Bronchial epithelial cell (primary cell): ENCODE results near the gene ALX4. TPM values are rescaled to one million over a fixed set of nuclear protein-coding genes. Genes with fewer than 3 reads are reported as not detected.

ENCODE experiments used
- DNase-seq: peaks from one replicate; pipeline ENCODE4 v3.0.0-alpha.2; 2010; ENCODE audit warnings: low read depth
- FAIRE-seq: peaks from 2 replicates; lab custom pipeline; 2011; peaks lifted over from hg19 to GRCh38; lab: Jason Lieb, UNC
- H3K27me3 ChIP-seq: 2 replicates; pipeline ENCODE4 v1.5.1; 2011; ENCODE audit warnings: low read length; ENCODE audit not compliant: control insufficient read depth, insufficient read depth
- H3K36me3 ChIP-seq: 2 replicates; pipeline ENCODE4 v1.5.1; 2011; ENCODE audit warnings: low read length; ENCODE audit not compliant: control insufficient read depth, insufficient read depth
- H3K4me3 ChIP-seq: 2 replicates; pipeline ENCODE4 v1.5.1; 2011; ENCODE audit warnings: mild to moderate bottlenecking, low read depth, low read length, control low read depth
- CTCF ChIP-seq: IDR thresholded peaks from 2 replicates; pipeline ENCODE4 v1.5.1; 2011; ENCODE audit warnings: mild to moderate bottlenecking, moderate library complexity, low read length, control low read depth, inconsistent platforms; ENCODE audit not compliant: insufficient read depth, severe bottlenecking
- total RNA-seq: library from RNA; depleted of rRNA; stranded (reverse); fragments of >200 nt; gene quantifications from 2 replicates; pipeline ENCODE4 v1.2.1, GENCODE V29; 2014

ALX4 gene
- total RNA-seq, 1 donor from 2014 or later = under 0.01 TPM

DNA sequence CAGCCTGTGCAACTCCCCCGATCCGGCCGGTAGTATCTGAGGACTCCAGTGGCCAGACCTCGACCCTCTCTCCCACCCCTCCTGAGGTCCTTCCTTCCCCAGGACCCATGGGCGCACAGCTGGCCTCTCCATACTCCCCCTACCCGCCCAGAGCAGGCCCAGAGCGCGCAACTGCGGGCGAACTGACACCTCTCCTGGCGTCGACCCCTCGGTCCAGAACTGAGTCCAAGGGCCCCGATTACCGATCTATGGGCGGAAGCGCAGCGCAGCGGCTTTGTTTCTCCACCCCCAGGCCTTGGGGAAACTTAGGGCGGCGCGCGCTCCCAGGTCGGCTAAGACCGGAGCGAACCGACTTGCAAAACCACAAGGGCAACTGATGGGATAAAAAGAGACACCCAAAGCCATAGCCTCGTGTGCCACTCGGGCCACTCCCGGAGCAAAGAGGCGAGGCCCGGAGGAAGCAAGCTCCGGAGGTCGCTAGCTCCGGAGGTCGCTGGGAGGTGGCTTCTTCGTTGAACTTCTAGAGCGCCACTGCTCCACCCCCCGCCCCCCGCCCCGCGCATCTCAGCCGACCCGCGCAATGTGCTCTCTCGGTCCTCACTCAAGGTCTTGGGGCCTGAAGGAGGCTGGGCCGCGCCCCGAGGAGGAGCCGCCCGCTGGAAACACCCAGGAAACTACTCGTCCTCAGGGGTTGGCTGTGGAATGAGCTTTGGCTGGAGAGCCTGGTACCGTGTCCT is 9.8 kb upstream of the ALX4 start:
- Histone ChIP-seq H3K4me3 (no peak overlapping the region), H3K27me3 (peaks cover 73% of the 10 kb centered on the region), H3K36me3 (no peaks in the 10 kb centered on the region)
- TF ChIP-seq CTCF = no peak
- DNase-seq (no peak), FAIRE-seq (no peak)

- no peak overlapping the region for H3K4me3 ChIP-seq
- TF ChIP-seq CTCF = no peak
- FAIRE-seq (no peak), DNase-seq (no peak)
- H3K36me3 ChIP-seq = no peaks in the 10 kb centered on the region
- H3K27me3 ChIP-seq = peaks cover 73% of the 10 kb centered on the region
Measured at GRCh38 chr11:44319170-44319551, 9.2 kb upstream of the ALX4 start.

DNA sequence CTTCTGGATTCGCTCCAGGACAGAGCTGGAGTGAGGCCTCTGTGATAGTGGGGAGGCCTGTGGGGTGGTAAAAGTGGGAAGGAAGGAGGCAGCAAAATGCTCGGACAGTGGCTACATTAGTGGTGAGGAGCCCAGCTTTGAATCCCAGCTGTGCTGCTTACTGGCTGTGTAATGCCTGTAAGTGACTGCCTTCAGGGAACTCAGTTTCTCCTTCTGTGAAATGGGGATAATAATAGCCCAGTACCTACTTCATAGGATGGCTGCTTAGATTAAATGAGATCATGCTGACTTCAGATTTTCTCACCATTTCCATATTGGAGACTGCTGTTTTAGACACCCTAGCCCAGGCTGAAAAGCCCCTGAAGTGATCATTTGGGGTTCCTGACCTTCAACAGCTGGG is 8.4 kb upstream of the ALX4 start:
- Histone ChIP-seq H3K36me3 (no peaks in the 10 kb centered on the region), H3K4me3 (no peak overlapping the region), H3K27me3 (peaks cover 75% of the 10 kb centered on the region)
- no peak for FAIRE-seq
- no peak for DNase-seq
- no peak for TF ChIP-seq CTCF

DNA sequence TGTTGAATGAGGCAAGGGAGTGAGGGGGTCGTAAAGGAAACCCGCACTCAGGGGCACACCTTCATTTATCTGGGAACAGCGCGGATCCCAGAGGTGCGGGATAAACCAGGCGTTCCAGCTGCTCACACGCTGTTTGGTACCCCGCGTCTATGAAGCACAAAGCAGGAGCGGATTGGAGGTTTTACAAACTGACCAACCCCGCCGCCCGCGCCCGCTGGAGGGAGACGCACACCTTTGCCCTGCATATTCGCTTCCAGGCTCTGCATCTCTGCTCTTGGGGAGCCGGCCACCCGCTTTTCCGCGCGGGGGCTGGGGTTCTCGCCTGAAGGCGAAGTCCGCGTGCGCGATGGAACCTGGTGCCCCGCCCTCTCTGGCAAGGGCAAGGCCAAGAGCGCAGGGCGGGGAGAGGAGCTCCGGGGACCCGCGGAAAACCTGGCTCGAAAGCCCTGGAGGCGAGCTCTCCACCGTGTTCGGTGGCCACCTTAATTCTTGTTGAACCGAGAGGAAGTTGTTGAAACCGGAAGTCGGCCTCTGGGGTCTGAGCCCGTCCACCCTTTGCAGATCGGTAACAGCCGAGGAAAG is 6.8 kb upstream of the ALX4 start:
- no peak for TF ChIP-seq CTCF
- FAIRE-seq = no peak
- no peak for DNase-seq
- H3K27me3 ChIP-seq = peaks cover 78% of the 10 kb centered on the region
- no peaks in the 10 kb centered on the region for H3K36me3 ChIP-seq
- peak overlapping the region; percentile 4 for H3K4me3 ChIP-seq

DNA sequence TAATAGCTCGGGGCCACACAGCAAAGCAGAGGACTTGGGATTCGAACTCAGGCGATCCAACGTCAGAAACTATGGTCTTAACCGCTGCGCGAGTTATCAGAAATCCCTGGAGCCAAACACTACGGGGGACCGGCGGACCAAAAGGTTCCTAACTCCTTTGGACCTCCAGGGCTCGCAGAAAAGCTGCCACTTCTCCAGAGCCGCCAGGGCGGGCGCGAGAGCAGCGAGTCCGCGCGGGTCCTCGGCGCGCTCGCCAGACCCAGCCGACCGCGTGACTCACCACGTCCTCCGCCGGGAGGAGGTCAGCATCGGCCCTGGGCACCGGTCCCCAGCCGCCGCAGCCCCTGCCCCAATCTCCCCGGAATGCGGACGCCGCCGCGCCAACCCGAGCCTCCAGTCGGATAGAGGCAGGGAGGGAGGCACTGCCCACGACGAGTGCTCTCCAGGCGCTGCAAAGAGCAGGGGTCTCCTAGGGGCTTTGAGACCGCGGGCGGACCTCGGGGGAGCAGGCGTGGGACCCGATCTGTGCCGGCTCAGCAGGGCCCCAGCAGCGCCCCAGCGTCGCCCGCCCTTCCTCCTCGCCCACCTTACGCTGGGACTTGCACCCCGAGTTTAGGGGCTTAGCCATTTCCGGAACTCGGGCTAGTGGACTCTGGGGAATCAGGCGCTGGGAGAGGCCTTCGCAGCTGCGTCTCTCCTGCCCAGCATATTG is 6.2 kb upstream of the ALX4 start:
- FAIRE-seq (no peak), DNase-seq (no peak)
- H3K36me3 ChIP-seq = no peaks in the 10 kb centered on the region
- TF ChIP-seq CTCF = no peak
- H3K27me3 ChIP-seq = peaks cover 80% of the 10 kb centered on the region
- H3K4me3 ChIP-seq = no peak overlapping the region
